Stimulated activated CD4-positive, alpha-beta T cell treated with anti-CD3 and anti-CD28 coated beads, Interleukin-12 subunit alpha, Interleukin-12 subunit beta, amount 100 ng/mL, for 4 hours (primary cell): Measurements from ENCODE around the gene GRAP2.
A peak's percentile ranks its signal among the peaks of the same experiment; 100 is the strongest.
"Not testable (repeated sequence)": the region's sequence is repeated elsewhere in the genome, so short reads cannot be mapped to it uniquely, and the experiment has no call there.

Experiments used
- DNase-seq: peaks from one replicate; pipeline ENCODE4 v3.0.0-alpha.2; 2020

GRAP2 gene

GRCh38 chr22:39898997-39899396 is 1.9 kb upstream of the GRAP2 start:
- DNase-seq: no peak

GRCh38 chr22:39901565-39902146 is 772 bp downstream of the GRAP2 start:
- DNase-seq: no peak

- not testable (repeated sequence) for DNase-seq
Measured at GRCh38 chr22:39904024-39904423, 3.1 kb downstream of the GRAP2 start.

DNA sequence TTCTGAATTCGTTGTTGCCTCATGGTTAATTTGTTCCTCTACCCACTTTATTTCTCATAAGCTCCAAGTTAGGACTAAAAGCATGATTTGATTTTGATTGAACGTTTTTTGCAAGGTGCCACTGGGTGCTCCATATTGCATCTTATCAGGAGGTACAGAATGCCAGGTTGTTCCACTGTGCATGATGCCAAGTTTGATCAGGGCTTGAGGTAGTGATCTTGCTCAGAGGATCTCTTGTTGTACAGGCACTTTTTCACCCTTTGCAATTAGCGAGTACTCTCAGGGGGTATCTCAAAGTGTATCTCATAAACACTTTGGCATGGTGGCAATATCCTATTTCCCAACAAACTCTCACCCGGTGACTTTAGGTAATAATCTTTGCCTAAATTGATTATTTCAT is 4.0 kb downstream of the GRAP2 start:
- no peak for DNase-seq

DNA sequence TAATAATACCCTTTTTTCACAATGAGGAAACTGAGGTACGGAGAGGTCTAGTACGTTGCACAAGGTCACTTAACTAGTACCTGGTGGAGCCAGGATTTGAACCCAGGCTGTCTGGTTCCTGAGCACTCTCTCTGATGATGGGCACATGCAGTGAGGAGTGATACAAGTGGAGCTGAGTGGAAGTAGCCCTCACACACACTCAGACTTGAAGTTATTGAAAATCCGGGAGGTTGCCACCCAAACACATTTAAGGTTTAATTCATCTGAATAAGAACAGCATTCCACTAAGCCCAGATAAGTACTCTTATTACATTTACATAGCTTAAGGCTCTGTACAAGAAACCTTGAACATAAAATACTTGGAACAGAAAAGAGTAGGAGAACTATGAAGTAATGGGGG is 4.8 kb downstream of the GRAP2 start:
- no peak for DNase-seq

GRCh38 chr22:39906207-39906606 is 5.3 kb downstream of the GRAP2 start:
- DNase-seq: no peak

GRCh38 chr22:39907047-39907446 is 6.2 kb downstream of the GRAP2 start:
- no peak for DNase-seq

GRCh38 chr22:39907605-39908097 is 6.8 kb downstream of the GRAP2 start:
- DNase-seq: no peak

GRCh38 chr22:39908136-39908535 is 7.3 kb downstream of the GRAP2 start:
- no peak for DNase-seq

- DNase-seq: no peak
Measured at GRCh38 chr22:39908737-39909136, 7.9 kb downstream of the GRAP2 start.

GRCh38 chr22:39910876-39911613 is 10.2 kb downstream of the GRAP2 start:
- no peak for DNase-seq

- no peak for DNase-seq
Measured at GRCh38 chr22:39913321-39913720, 12.4 kb downstream of the GRAP2 start.

DNA sequence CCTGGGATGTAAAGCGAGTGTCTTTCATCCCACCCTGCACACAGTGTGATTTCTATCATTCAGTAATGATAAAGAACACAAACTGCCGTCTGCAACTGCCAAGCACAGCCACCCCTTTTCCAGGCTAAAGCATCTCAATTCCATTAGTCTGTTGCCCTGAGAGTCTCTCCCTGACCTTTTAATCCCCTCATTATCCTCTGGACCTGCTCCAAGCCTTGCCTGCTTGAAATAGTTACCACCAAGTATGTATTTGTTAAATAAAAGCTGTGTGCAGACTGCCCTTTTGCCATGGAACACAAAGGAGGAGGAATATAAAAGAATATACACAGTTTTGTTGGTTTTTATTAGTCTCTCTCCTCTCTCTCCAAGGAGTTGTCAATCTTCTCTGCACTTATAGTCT is 13.0 kb downstream of the GRAP2 start:
- DNase-seq: no peak

DNA sequence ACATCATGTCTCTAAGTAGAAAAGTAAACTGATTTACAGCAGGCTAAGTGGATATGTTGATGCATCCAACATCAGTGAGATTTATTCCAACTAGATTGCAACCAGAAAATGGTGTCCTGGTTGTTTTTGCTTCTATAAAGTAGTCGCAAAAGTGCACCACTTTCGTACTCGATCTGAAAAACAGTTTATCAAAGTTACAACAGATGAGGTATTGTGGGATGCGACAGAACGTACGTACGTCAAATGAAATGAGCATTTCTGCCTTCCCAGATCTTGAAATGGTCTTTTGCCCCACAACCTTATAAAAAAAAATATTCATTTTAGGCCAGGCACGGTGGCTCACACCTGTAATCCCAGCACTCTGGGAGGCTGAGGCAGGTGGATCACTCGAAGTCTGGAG is 13.7 kb downstream of the GRAP2 start:
- no peak for DNase-seq

- no peak for DNase-seq
Measured at GRCh38 chr22:39915295-39915726, 14.4 kb downstream of the GRAP2 start.

- no peak for DNase-seq
Measured at GRCh38 chr22:39916496-39916895, 15.6 kb downstream of the GRAP2 start.

DNA sequence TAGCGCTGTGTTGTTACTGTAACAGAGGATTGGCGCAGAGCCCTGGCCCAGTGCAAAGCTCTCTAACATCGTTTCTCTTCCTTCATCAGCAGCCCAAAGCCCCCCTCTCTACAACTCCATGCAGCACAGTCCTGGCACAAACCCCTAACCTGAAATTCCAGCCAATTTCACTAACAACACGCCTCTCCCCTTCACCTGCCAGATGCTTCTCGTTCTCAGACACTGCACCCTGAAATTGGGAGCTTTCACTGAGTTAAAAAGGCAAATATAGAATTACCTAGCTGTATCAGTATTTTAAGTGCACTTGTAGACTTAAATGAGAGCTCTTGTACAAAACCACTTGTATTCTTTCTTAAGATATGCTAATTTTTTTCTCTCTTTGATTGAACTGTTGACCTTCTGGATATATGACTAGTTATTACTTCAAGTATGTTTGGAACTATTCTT is 16.3 kb downstream of the GRAP2 start:
- DNase-seq: no peak

GRCh38 chr22:39917776-39918495 is 17.1 kb downstream of the GRAP2 start:
- DNase-seq: no peak

DNA sequence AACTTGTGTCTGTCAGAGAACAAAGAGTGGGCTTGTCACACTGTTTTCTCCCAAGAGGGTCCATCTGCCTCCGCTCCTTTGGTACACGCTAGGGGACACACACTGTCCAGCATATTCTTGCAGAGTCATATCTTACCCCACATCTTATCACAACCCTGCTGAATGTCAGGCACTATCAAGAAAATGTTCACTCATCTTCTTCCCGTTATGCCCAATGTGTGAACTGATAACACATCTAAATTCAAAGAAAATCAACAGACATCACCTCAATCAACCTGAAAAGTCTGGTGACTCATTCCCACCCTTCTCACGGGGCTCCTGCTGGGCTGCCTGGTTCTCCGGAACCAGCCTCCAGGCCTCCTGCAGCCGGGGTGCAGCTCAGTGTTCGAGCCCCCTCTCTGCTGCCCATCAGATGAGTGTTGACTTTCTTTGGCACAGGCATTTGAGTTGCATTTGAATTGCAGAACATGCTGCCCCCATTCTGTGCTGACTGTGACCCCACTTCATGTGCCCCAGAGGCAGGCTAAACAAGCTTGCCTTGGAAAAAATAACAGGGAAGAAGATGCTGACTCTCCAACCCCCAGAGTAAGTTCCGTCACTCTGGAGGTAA is 19.4 kb downstream of the GRAP2 start:
- peak; percentile 54 for DNase-seq

- DNase-seq: no peak
Measured at GRCh38 chr22:39923696-39924095, 22.8 kb downstream of the GRAP2 start.

GRCh38 chr22:39924286-39924685 is 23.4 kb downstream of the GRAP2 start:
- DNase-seq: no peak

GRCh38 chr22:39925273-39925672 is 24.4 kb downstream of the GRAP2 start:
- DNase-seq: no peak

GRCh38 chr22:39925909-39926679 is 25.2 kb downstream of the GRAP2 start:
- DNase-seq: no peak
